ENCODE results near the gene ENTPD6.

DNA sequence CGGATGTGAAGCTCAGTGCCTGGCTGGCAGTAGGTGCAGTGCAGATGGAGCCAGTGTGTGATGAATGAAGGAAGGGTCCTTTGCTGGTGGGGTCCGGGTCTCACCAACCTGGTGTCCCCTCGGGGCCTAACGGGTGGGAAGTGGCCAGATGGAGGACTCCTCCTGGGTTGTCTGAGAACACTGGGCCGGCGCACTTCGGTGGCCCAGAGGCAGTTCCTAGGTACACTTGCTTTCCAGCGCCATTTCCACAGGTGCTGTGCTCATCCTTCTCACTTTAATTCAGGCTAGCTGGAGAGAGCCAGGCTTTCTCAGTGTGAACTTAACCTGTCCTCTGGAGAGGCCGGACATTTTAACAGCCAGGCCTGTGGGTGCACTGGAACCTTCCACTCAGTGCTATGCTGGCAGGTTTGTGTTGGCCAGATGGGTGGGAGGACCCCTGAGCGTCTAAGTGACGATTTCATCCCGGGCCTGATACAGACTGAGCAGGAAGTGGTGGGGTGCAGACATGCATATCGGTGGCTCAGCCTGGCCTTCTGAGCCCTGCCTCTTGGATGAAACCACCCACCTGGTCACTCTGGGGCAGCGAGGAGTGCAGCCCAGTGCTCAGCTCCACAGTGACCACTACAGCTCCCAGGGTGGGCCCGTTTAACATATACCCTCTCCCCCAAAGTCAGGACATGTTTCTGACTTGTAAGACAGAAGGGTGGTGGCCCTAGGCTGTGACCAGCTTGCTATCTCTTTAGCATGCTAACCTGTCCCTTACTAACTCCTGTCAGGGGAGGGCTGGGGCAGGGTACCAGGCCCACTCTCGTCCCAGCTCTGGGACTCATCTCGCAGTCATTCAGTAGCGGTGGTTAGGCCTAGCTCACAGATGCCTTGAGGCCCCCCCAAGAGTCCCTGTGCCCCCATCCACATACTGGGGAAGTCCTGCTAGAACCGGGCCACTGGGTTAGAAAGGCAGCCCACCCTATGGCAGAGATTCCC lies 44.2 kb downstream of the ENTPD6 start:
- TF ChIP-seq, protein P1, sequence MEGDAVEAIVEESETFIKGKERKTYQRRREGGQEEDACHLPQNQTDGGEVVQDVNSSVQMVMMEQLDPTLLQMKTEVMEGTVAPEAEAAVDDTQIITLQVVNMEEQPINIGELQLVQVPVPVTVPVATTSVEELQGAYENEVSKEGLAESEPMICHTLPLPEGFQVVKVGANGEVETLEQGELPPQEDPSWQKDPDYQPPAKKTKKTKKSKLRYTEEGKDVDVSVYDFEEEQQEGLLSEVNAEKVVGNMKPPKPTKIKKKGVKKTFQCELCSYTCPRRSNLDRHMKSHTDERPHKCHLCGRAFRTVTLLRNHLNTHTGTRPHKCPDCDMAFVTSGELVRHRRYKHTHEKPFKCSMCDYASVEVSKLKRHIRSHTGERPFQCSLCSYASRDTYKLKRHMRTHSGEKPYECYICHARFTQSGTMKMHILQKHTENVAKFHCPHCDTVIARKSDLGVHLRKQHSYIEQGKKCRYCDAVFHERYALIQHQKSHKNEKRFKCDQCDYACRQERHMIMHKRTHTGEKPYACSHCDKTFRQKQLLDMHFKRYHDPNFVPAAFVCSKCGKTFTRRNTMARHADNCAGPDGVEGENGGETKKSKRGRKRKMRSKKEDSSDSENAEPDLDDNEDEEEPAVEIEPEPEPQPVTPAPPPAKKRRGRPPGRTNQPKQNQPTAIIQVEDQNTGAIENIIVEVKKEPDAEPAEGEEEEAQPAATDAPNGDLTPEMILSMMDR (IDR thresholded peaks at IDR 0.05): no peak
- TF ChIP-seq POLR2AphosphoS5 (IDR thresholded peaks at IDR 0.05) (no peak), POLR2A (IDR thresholded peaks at IDR 0.05) (no peak)

Measured in transverse colon (tissue), 4 donors.